ENCODE measurements around the gene LCE2B. TPM values are rescaled to one million over a fixed set of nuclear protein-coding genes. Genes with fewer than 3 reads are reported as not detected.

The LCE2B gene
- total RNA-seq, 4 donors from 2014 or later: not detected

DNA sequence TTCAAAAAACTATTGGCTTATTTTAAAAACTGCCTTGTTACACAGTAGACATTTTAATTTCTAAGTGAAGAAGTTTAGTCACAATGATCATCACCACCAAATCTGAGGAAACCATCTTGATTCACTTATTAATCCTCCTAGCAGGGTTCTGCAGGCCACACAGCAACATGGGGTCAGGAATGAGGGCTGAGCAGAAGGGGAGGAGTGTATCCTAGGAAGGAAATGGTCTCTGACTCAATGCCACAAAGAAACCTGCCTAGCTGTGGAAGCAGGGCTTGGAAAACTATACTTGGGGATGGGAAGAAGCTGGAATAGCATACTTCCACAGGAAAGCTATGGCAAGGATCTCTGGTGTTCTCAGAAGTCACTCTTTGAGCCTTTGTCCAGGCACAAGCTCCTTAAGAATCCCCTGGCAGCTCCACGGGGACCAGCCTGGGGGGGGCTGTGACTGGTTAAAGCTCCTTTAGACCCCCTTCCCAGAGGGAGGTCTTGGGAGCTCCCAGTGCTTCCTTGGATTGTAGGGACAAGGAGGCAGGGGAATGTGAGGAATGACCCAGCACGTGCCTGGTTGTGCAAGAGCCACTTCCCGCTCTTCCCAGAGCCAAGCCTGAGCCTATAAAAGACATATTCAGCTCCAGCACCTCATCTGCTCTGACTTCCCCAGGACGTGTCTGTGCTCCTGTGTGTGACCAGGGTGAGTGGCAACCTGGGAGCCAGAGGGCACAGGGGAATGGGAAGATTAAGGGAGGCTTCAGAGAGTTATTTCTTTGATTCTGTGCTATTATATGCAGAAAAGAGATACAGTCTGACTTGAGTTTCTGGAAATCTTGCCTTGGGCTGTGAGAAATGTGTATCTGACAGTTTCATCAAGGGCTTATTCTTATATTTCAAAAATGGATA is 12.0 kb downstream of the LCE2B start, which contains the start of gene LCE2A:
TSS of gene LCE2A (plus strand) at position 645 of the 900 bp plus-strand sequence. CDS start 557 bp downstream, outside the sequence.
- no peaks in the 10 kb centered on the region for H3K4me1 ChIP-seq
- H3K9me3 ChIP-seq: peaks cover 0 to 8% (median 0%) of the 10 kb centered on the region in 3 donors
- H3K27me3 ChIP-seq: no peaks in the 10 kb centered on the region
- no peaks in the 10 kb centered on the region for H3K36me3 ChIP-seq
- no peak for ATAC-seq
- 20 to 71% methylated on average over 2 to 3 of the region's 4 CpGs for WGBS, 2 donors (ENCODE audit: low coverage in 1 of 2)
- H3K27ac ChIP-seq: no peak within 1 kb of the TSS
- TF ChIP-seq, protein P1, sequence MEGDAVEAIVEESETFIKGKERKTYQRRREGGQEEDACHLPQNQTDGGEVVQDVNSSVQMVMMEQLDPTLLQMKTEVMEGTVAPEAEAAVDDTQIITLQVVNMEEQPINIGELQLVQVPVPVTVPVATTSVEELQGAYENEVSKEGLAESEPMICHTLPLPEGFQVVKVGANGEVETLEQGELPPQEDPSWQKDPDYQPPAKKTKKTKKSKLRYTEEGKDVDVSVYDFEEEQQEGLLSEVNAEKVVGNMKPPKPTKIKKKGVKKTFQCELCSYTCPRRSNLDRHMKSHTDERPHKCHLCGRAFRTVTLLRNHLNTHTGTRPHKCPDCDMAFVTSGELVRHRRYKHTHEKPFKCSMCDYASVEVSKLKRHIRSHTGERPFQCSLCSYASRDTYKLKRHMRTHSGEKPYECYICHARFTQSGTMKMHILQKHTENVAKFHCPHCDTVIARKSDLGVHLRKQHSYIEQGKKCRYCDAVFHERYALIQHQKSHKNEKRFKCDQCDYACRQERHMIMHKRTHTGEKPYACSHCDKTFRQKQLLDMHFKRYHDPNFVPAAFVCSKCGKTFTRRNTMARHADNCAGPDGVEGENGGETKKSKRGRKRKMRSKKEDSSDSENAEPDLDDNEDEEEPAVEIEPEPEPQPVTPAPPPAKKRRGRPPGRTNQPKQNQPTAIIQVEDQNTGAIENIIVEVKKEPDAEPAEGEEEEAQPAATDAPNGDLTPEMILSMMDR (IDR thresholded peaks at IDR 0.05): no peak
- no peak for TF ChIP-seq POLR2A (IDR thresholded peaks at IDR 0.05)
- TF ChIP-seq EP300 (IDR thresholded peaks at IDR 0.05): no peak
- no peak for TF ChIP-seq POLR2AphosphoS5 (IDR thresholded peaks at IDR 0.05)
- H3K4me3 ChIP-seq: no peak within 1 kb of the TSS

DNA sequence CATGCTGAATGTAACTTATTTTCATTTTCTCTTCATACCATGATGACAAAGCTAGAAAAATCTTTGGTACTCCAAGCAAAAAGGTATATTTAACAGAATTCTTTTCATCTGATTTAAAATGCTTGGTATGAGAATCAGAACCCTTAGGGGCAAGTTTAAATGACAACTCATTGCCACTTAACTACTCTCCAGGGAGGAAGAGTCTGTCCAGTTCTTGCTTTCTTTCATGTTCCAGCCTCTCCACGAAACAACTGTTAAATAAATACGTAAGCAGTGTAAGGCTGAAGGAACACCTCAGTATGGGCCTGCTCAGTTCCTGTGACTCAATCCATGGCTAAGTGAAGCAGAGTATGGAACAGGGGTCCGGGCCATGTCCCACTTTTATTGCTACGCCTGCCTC is 13.8 kb downstream of the LCE2B start:
- no peaks in the 10 kb centered on the region for H3K36me3 ChIP-seq
- TF ChIP-seq, protein P1 (IDR thresholded peaks at IDR 0.05): no peak
- TF ChIP-seq EP300 (IDR thresholded peaks at IDR 0.05) (no peak), POLR2A (IDR thresholded peaks at IDR 0.05) (no peak), POLR2AphosphoS5 (IDR thresholded peaks at IDR 0.05) (no peak)
- H3K27me3 ChIP-seq: no peaks in the 10 kb centered on the region
- ATAC-seq: no peak
- H3K4me3 ChIP-seq: no peak overlapping the region
- 79 to 82% methylated on average over 3 to 4 of the region's 4 CpGs for WGBS, 2 donors (ENCODE audit: low coverage in 1 of 2)
- peaks cover 0 to 7% (median 0%) of the 10 kb centered on the region in 3 donors for H3K9me3 ChIP-seq
- H3K4me1 ChIP-seq: no peaks in the 10 kb centered on the region
- H3K27ac ChIP-seq: no peak overlapping the region

DNA sequence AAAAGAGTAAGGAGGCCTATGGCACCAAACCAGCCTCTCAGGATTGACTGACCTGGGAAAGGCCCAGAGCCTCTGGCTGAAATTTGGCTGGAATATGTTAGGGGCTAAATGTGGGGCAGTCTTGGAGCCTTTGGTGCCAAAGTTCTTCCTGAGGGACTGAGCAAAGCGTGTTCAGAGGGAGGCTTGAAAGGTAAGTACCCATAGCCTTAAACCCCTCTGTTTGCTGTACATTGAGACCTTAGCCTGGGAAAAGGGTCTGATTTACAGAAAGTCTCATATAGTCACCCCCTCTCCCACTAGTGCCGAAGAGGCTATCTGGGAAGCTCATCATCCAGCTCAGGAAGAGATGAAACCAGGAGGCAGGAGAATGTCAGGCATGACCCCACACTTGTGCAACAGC is 21.9 kb downstream of the LCE2B start, which contains the start of gene LCE4A:
TSS of gene LCE4A (plus strand) at position 301 of the 400 bp plus-strand sequence. CDS start 916 bp downstream, outside the sequence.
- Histone ChIP-seq H3K4me3 (no peak within 1 kb of the TSS), H3K27ac (no peak within 1 kb of the TSS), H3K27me3 (no peaks in the 10 kb centered on the region), H3K4me1 (no peaks in the 10 kb centered on the region), H3K36me3 (no peaks in the 10 kb centered on the region), H3K9me3 (peaks cover 0 to 5% (median 0%) of the 10 kb centered on the region in 3 donors)
- TF ChIP-seq, protein P1 (IDR thresholded peaks at IDR 0.05): no peak
- no peak for TF ChIP-seq POLR2AphosphoS5 (IDR thresholded peaks at IDR 0.05)
- TF ChIP-seq POLR2A (IDR thresholded peaks at IDR 0.05): no peak
- TF ChIP-seq EP300 (IDR thresholded peaks at IDR 0.05): no peak
- no peak for ATAC-seq
- 57 to 60% methylated on average over 1 of the region's 2 CpGs for WGBS, 2 donors (ENCODE audit: low coverage in 1 of 2)

DNA sequence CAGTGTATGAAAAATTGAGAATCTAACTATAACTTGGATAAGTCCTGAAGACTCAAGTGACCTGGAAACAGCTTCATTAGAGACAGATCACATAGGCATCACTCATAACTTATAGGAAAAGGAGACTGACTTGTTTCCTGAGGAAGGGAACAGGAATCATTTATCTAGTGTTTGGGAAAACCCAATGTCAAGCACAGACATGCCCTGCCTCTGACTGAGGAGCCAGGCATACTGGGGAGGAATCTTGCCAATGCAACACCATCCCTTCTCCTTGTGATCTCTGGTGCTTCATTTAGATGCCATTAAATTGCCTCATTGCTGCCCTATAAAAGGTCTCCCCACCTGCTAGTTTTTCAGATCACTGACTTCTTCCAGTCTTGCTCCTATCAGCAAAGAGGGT is 32.3 kb downstream of the LCE2B start:
- ATAC-seq: no peak
- peaks cover 0 to 12% (median 0%) of the 10 kb centered on the region in 3 donors for H3K9me3 ChIP-seq
- H3K4me1 ChIP-seq: no peaks in the 10 kb centered on the region
- H3K36me3 ChIP-seq: no peaks in the 10 kb centered on the region
- TF ChIP-seq POLR2AphosphoS5 (IDR thresholded peaks at IDR 0.05): no peak
- no peak for TF ChIP-seq EP300 (IDR thresholded peaks at IDR 0.05)
- no peak for TF ChIP-seq POLR2A (IDR thresholded peaks at IDR 0.05)
- TF ChIP-seq, protein P1 (IDR thresholded peaks at IDR 0.05): no peak
- H3K27ac ChIP-seq: no peak overlapping the region
- no peak overlapping the region for H3K4me3 ChIP-seq
- no peaks in the 10 kb centered on the region for H3K27me3 ChIP-seq

DNA sequence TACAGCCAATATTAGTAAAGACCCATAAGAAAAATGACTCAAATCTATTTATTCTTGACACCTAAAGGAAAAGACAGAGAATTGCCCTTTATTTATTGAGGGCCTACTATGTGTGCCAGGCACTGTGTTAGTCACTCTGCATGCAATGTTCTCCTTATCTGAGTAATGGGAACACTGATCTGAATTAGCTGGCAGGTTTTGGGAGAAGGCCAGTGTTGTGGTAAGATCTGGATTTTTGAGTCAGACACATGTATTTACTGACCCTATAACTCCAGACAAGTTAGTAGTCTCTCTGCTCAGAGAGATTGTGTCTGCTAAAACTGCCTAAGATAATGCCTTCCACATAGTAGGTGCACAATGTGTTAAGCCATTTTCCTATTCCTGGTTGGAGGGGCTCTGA is 39.3 kb downstream of the LCE2B start:
- Histone ChIP-seq H3K9me3 (no peaks in the 10 kb centered on the region), H3K27me3 (no peaks in the 10 kb centered on the region), H3K36me3 (no peaks in the 10 kb centered on the region), H3K4me3 (no peak overlapping the region), H3K27ac (no peak overlapping the region), H3K4me1 (no peaks in the 10 kb centered on the region)
- ATAC-seq: no peak
- TF ChIP-seq POLR2AphosphoS5 (IDR thresholded peaks at IDR 0.05): no peak
- TF ChIP-seq, protein P1 (IDR thresholded peaks at IDR 0.05): no peak
- no peak for TF ChIP-seq POLR2A (IDR thresholded peaks at IDR 0.05)
- no peak for TF ChIP-seq EP300 (IDR thresholded peaks at IDR 0.05)
